ENCODE results near the gene PRDM8. TPM values are rescaled to one million over a fixed set of nuclear protein-coding genes. Genes with fewer than 3 reads are reported as not detected.

Gene PRDM8
- total and polyA plus RNA-seq, 2 of the 4 experiments (the other 2 are of a cell fraction), result 5.7 to 15.8 TPM

DNA sequence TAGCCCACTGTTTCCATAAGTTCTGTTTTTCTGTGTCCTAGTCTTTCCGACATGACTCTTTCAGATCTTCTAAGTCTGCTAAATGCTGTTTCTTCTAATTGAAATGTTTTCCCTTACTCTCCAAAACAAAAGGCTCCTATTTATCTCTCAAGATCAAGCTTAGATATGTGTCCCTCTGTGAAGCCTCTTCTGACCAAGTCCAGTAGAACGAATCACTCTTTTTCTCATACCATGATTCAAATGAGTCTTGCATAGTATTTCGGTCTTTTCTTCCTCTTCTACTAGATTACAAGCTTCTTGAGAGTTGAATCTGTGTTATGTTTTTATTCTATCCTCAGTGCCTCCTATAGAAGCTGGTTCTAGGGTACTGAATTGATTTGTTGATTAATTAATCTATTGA, 45.3 kb upstream of the PRDM8 start:
- H2BK5ac ChIP-seq (ENCODE audit: low read depth, low read length, poor library complexity, severe bottlenecking), result no peak overlapping the region
- no peaks in the 10 kb centered on the region for H3K9me3 ChIP-seq (ENCODE audit: control insufficient read depth, insufficient read depth, low read length)
- H4K20me1 ChIP-seq (ENCODE audit: insufficient read depth, low read length), result no peaks in the 10 kb centered on the region
- H3K27me3 ChIP-seq (ENCODE audit: control insufficient read depth, insufficient read depth, low read length), result no peaks in the 10 kb centered on the region
- intact Hi-C loops (cut with micrococcal nuclease), result no loop called here
- in situ Hi-C loops (cut with MboI; ENCODE audit: low sequenced_read_pairs), result no loop called here
- TF ChIP-seq, protein P1, sequence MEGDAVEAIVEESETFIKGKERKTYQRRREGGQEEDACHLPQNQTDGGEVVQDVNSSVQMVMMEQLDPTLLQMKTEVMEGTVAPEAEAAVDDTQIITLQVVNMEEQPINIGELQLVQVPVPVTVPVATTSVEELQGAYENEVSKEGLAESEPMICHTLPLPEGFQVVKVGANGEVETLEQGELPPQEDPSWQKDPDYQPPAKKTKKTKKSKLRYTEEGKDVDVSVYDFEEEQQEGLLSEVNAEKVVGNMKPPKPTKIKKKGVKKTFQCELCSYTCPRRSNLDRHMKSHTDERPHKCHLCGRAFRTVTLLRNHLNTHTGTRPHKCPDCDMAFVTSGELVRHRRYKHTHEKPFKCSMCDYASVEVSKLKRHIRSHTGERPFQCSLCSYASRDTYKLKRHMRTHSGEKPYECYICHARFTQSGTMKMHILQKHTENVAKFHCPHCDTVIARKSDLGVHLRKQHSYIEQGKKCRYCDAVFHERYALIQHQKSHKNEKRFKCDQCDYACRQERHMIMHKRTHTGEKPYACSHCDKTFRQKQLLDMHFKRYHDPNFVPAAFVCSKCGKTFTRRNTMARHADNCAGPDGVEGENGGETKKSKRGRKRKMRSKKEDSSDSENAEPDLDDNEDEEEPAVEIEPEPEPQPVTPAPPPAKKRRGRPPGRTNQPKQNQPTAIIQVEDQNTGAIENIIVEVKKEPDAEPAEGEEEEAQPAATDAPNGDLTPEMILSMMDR (conservative IDR thresholded peaks at IDR 0.05; ENCODE audit: low read depth, low read length), result no peak
- H2AFZ ChIP-seq (replicated peaks; ENCODE audit: low read length, poor library complexity), result no peak overlapping the region
- H3K4me1 ChIP-seq (ENCODE audit: control insufficient read depth, insufficient read depth, low read length), result no peaks in the 10 kb centered on the region
- H3K23ac ChIP-seq (ENCODE audit: low read depth, low read length), result no peak overlapping the region
- no peaks in the 10 kb centered on the region for H3K79me1 ChIP-seq (ENCODE audit: low read depth in 1 of 2, low read length in 2 of 2)
- H4K8ac ChIP-seq (ENCODE audit: low read depth in 2 of 2, low read length in 2 of 2), result no peak overlapping the region
- no peak overlapping the region for H4K5ac ChIP-seq (ENCODE audit: low read depth, low read length)
- no peak overlapping the region for H2BK120ac ChIP-seq (ENCODE audit: low read depth, low read length)
- H2AK5ac ChIP-seq (ENCODE audit: low read depth, low read length), result no peak overlapping the region
- H3K9ac ChIP-seq (ENCODE audit: low read depth, low read length), result no peak overlapping the region
- POLR2A ChIA-PET (ENCODE audit: unreplicated experiment), result no interaction called here
- no peak overlapping the region for H2AK9ac ChIP-seq (replicated peaks; ENCODE audit: low read depth, low read length, poor library complexity)
- no peak overlapping the region for H2BK20ac ChIP-seq (ENCODE audit: low read depth, low read length)
- H3K9me1 ChIP-seq (ENCODE audit: insufficient read depth, low read length), result no peaks in the 10 kb centered on the region
- H3K27ac ChIP-seq (ENCODE audit: insufficient read depth, low read length), result no peak overlapping the region
- no peak overlapping the region for H3K56ac ChIP-seq (ENCODE audit: extremely low read depth, insufficient read depth, low read length)
- ATAC-seq (ENCODE audit: low read depth) (no peak), DNase-seq (no peak)
- H3K4ac ChIP-seq (ENCODE audit: low read depth, low read length), result no peak overlapping the region
- no peak overlapping the region for H3K14ac ChIP-seq (replicated peaks; ENCODE audit: low read depth, low read length)
- BruUV-seq (replicated peaks), result no TSS peak
- no peak overlapping the region for H4K91ac ChIP-seq (ENCODE audit: insufficient read depth, low read depth, low read length)
- no peak overlapping the region for H3K4me3 ChIP-seq (ENCODE audit: insufficient read depth, low read depth, low read length)
- WGBS, 2 experiments (ENCODE audit: extremely low coverage in 2 of 2, insufficient read length in 1 of 2), result 100% methylated on average over 1 of the region's 3 CpGs; no CpG with 5 or more reads in 1 of the 2 experiments
- H2BK15ac ChIP-seq (ENCODE audit: low read depth, low read length), result no peak overlapping the region
- dilution Hi-C loops (cut with HindIII; ENCODE audit: low sequenced_read_pairs, unreplicated experiment), result no loop called here
- H3K18ac ChIP-seq (ENCODE audit: low read depth, low read length), result no peak overlapping the region
- H3K36me3 ChIP-seq (ENCODE audit: control insufficient read depth, insufficient read depth, low read length), result no peaks in the 10 kb centered on the region
- H3K4me2 ChIP-seq (ENCODE audit: low read depth, low read length), result no peak overlapping the region
- CTCF ChIA-PET, result interaction anchor here (0.6 kb wide), 1 partner anchor 17 kb away, joined by 3 read pairs; no protein-coding TSS in a partner anchor
